Measurements from ENCODE around the gene TOLLIP.
"Not testable (repeated sequence)": the region's sequence is repeated elsewhere in the genome, so short reads cannot be mapped to it uniquely, and the experiment has no call there.

The TOLLIP gene

DNA sequence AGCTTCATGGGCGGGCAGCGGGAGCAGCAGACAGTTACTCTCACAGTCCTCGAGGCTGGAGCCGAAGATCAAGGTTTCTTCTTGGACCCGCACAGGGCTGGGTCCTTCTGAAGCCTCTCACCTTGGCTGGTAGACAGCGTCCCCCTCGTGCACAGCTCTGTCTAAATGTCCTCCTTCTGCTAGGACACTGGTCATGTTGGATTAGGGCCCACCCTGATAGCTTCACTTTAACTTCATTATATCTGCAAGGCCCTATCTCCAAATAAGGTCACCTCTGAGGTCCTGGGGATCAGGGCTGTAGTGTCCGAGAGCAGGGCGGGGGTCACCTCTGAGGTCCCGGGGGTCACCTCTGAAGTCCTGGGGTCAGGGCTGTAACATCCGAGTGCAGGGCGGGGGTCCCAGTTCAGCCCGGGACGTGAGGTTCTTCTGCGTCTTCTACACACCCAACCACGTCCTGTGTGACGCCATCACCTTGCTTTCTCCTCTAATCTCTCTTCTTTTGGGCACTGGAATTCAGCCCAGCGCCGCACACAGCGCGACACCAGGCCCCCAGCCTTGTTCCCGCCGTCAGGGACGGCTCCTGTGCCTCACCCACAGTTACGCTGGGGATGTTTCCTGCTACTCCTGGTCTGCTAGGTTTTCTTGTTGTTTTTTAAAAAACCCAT, 34.1 kb upstream of the TOLLIP start:
- no peak for DNase-seq

- no peak for DNase-seq
Observed at GRCh38 chr11:1342946-1343345, 33.5 kb upstream of the TOLLIP start.

GRCh38 chr11:1341928-1342524, 32.6 kb upstream of the TOLLIP start:
- no peak for DNase-seq

- not testable (repeated sequence) for DNase-seq
Observed at GRCh38 chr11:1341226-1341625, 31.8 kb upstream of the TOLLIP start.

GRCh38 chr11:1340111-1340510, 30.7 kb upstream of the TOLLIP start:
- DNase-seq, result no peak

- no peak for DNase-seq
Observed at GRCh38 chr11:1339066-1339675, 29.7 kb upstream of the TOLLIP start.

DNA sequence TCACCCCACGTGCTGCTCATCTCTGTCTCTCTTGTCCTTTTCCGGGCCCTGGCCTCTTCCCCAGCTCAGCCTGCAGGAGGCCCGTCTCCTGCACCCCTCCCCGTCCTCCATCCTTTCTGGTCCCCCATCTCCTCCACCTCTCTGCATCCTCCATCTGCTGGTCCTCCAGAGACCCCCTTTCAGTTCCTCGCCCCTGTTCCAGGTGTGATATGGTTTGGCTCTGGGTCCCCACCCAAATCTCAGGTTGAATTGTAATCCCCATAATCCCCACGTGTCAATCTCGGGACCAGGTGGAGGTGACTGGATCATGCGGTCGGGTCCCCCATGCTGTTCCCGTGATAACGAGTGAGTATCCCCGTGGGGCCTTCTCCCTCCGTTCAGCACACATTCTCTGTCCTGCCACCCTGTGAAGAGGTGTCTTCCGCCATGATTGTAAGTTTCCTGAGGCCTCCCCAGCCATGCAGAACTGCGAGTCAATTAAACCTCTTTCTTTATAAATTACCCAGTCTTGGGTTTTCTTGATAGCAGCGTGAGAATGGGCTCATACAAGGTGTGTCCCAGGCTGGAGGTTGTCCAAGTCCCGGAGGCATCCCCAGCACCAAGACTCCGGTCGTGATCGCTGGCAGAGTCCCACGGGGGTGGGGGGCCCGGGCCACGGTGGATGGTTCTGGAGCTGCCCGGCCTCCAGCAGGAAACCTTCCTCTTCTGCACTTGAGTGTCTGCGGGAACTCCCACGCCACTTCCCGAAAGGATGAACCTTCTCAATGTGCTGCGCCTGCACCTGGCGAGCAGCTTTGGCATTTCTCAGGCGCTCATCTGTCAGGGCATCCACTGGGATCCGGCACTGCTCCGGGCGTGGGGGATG, 29.0 kb upstream of the TOLLIP start:
- DNase-seq, result no peak

DNA sequence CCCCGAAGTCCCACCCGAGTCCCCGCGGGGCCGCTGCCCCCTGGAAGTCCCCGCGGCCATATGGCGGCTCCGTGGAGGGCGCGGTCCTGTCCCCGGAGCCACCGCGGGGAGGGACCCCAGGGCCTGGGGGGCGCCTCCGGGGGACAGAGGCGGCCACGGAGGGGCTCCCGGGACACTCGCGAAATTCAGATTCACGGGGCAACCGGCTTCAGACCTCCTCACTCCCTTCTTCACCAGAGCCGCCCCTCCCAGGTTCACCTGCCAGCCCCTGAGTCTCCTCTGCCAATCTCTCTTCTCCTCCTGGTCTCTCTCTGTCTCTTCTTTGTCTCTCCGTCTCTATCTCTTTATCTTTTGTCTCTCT, 28.2 kb upstream of the TOLLIP start:
- DNase-seq, result no peak

DNA sequence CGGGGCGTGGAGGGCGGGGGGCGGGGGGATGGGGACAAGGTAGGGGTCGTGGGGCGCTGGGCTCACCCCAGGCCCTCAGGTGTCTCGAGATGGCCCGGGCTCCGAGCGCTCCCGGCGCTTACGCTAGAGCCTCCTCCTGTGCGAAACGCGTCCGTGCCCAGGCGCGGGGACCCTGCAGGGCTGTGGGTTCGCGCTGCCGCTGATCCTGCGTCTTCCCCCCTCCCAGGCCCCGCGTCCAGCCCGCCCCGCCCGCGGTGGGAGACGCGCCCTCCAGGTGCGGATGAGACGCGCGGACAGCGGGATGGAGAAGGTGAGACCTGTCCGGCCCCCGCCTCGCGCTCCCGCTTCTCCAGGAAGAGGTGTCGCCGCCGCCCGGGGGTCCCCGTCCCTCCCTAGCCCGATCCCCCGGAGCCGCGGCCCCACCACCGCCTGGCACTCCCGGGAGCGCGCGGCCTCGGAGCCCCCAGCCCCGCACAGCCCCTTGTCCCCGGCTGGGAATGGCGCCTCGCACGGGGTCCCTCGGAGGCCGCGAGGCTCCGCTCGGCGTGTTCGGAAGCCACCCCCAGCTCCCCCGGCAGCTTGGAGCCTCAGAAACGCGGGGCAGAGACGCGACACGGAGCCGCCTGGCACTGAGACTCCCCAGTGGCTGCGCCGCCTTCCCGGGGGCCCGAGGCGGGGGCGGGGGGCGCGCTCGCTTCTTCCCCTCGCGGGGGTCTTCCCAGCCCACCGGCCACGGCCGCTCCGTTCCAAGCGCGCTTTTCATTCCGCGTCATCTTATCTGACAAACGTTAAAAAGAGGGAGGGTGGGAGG, 27.6 kb upstream of the TOLLIP start:
- peak; percentile 63 for DNase-seq

- peak; percentile 69 for DNase-seq
Observed at GRCh38 chr11:1335811-1336761, 26.7 kb upstream of the TOLLIP start.

GRCh38 chr11:1335264-1335810, 25.9 kb upstream of the TOLLIP start:
- no peak for DNase-seq

DNA sequence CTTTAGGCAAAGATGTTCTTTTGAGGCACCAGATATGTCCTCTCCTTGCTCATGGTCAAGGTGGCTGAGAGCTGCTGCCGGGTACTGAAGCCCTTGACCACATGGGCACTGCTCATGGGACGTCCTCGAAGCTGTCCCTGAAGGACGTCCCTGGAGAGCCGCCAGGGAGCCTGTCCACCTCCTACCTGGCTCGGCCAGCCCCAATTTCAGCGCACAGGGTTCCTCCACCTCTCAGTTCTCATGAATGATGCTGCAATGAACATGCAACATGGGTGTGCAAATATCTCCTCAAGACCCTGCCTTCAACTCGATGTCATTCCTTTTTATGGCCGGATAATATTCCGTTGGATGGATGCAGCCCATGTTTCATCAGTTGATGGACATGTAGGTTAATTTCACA, 24.4 kb upstream of the TOLLIP start:
- DNase-seq, result no peak

GRCh38 chr11:1333091-1333772, 23.8 kb upstream of the TOLLIP start:
- DNase-seq, result no peak

GRCh38 chr11:1330473-1330872, 21.0 kb upstream of the TOLLIP start:
- no peak for DNase-seq

GRCh38 chr11:1327064-1327460, 17.6 kb upstream of the TOLLIP start:
- no peak for DNase-seq

DNA sequence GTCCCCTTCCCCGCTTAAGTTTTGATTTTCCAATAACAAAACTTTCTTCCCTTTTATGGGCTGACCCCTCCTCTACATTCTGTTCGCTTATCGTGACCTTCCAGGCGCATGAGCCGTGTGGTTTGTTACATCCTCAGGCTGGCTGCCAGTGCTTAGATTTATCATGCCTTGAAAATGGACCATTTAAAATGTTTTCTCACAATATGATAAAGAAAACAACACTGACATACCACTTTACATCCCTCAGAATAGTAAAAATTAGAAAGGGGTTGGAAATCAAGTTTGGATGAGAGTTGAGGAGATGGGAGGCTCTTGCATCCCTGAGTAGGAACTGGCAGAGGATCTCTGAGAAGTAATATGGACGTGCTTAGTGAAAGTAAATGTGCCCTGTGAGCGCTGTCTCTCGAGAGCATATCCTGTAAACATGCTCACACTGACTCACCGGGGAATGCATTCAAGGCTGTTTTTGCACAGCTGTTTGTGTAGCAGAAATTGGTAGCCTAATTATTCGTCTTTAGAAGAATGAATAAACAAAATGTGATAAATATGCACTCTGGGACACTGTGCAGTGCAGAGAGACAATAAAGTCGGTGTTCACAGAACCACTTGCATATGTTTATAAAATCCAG, 17.1 kb upstream of the TOLLIP start:
- no peak for DNase-seq

DNA sequence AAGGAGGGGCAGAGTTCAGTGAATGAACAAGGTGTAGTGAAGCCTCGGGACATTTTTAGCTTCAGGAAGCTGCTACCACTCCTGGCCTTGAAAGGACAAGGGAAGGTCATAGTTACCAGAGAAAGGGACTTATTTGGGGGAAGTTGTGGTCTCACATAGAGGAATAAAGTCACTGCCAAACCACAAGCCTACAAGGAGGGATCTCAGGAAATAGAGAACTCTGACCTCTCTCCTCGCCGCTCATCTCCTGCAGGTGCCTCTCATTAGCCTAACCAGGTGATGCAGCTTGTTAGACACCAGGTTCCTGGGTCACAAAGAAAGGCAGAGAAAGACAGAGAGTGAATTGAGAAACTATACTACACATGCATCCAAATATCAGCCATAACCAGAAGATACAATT, 14.3 kb upstream of the TOLLIP start:
- no peak for DNase-seq

DNA sequence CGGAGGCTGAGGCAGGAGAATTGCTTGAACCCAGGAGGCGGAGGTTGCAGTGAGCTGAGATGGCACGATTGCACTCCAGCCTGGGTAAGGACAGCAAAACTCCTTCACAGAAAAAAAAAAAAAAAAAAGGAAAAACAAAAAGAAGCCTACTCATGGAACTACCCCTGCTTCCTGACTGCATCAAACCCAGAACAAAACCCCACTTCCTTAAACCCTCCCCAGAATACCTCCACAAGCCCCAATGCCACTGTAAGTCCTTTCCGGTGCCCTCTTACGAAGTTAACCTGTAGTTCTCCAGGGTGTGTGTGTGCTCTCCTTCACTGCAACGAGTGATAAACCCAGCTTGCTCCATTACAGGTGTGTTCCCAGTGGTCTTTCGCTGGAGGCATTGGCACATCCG, 8.6 kb upstream of the TOLLIP start:
- DNase-seq, result no peak

GRCh38 chr11:1317432-1317831, 8.0 kb upstream of the TOLLIP start:
- no peak for DNase-seq

Measured in right forelimb (tissue), 1 donor.